Measurements from ENCODE around the gene OR11H6.

DNA sequence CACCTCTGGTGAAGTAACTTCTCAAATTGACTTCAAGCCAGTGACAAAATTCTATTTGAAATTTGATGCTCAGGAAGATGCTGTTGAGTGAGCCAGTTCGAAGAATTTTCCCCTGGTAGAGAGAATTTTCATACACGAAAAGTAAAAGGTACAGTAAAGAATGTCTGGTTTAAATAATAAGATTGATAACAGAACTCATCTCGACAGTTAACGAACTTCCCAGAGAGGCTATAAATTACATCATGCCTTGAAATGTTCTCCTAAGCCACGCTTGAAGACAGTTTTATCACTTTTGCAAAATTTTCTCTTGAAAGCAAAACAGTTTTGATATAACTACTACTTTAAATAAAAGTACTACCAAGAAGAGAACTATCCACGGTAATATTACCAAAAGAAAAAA lies 47.2 kb upstream of the OR11H6 start:
- TF ChIP-seq, protein P1, sequence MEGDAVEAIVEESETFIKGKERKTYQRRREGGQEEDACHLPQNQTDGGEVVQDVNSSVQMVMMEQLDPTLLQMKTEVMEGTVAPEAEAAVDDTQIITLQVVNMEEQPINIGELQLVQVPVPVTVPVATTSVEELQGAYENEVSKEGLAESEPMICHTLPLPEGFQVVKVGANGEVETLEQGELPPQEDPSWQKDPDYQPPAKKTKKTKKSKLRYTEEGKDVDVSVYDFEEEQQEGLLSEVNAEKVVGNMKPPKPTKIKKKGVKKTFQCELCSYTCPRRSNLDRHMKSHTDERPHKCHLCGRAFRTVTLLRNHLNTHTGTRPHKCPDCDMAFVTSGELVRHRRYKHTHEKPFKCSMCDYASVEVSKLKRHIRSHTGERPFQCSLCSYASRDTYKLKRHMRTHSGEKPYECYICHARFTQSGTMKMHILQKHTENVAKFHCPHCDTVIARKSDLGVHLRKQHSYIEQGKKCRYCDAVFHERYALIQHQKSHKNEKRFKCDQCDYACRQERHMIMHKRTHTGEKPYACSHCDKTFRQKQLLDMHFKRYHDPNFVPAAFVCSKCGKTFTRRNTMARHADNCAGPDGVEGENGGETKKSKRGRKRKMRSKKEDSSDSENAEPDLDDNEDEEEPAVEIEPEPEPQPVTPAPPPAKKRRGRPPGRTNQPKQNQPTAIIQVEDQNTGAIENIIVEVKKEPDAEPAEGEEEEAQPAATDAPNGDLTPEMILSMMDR (IDR thresholded peaks at IDR 0.05): no peak
- TF ChIP-seq EP300 (IDR thresholded peaks at IDR 0.05) (no peak), POLR2A (IDR thresholded peaks at IDR 0.05) (no peak)

All from tibial nerve (tissue), 4 donors.